Measurements from ENCODE around the gene OPA3.

The OPA3 gene

GRCh38 chr19:45587873-45588272, 3.3 kb upstream of the OPA3 start:
- Histone ChIP-seq H3K27ac (ENCODE audit: low read length, poor library complexity, severe bottlenecking) (no peak overlapping the region), H2BK15ac (ENCODE audit: low read depth, poor library complexity, severe bottlenecking) (no peak overlapping the region), H2AFZ (ENCODE audit: low read depth, low read length) (no peak overlapping the region), H3K4me2 (ENCODE audit: low read length, poor library complexity, severe bottlenecking) (no peak overlapping the region), H2AK5ac (ENCODE audit: low read length, severe bottlenecking) (no peak overlapping the region), H4K91ac (ENCODE audit: low read length) (no peak overlapping the region), H3K4ac (ENCODE audit: low read depth in 1 of 2, low read length in 2 of 2) (no peak overlapping the region), H4K8ac (ENCODE audit: low read length) (peak overlapping the region; percentile 8), H2BK12ac (ENCODE audit: low read length in 2 of 2) (no peak overlapping the region), H3K9me3 (ENCODE audit: control insufficient read depth, low read length) (no peaks in the 10 kb centered on the region), H3K27me3 (ENCODE audit: control insufficient read depth in 1 of 2, insufficient read depth in 1 of 2, low read length in 2 of 2) (peaks cover 17 to 24% of the 10 kb centered on the region in 2 experiments), H3K14ac (ENCODE audit: low read length in 2 of 2) (no peak overlapping the region), H3K4me1 (ENCODE audit: control insufficient read depth, insufficient read depth, low read depth, low read length) (peaks cover 5% of the 10 kb centered on the region), H3K79me1 (replicated peaks; ENCODE audit: low read length, poor library complexity, severe bottlenecking) (peaks cover 1% of the 10 kb centered on the region), H3K9ac (ENCODE audit: low read length) (no peak overlapping the region), H3K36me3 (ENCODE audit: control insufficient read depth in 1 of 2, insufficient read depth in 2 of 2, low read depth in 1 of 2, low read length in 2 of 2) (peaks cover 0 to 5% of the 10 kb centered on the region in 2 experiments), H2BK5ac (ENCODE audit: low read depth, low read length, poor library complexity, severe bottlenecking) (no peak overlapping the region), H3K4me3 (ENCODE audit: insufficient read depth in 1 of 2, low read depth in 1 of 2, low read length in 2 of 2) (no peak overlapping the region), H3K23ac (ENCODE audit: low read length in 2 of 2) (peak overlapping the region in 1 of 2 experiments; percentile 14), H2BK120ac (ENCODE audit: low read depth, low read length) (no peak overlapping the region), H3K18ac (ENCODE audit: low read depth in 1 of 2, low read length in 2 of 2) (no peak overlapping the region)
- DNase-seq = peak; percentile 38
- WGBS = 92% methylated on average over 3 of the region's 4 CpGs

GRCh38 chr19:45585158-45585577, 566 bp upstream of the OPA3 start:
- H3K14ac ChIP-seq (ENCODE audit: low read length in 2 of 2) = no peak overlapping the region
- no peaks in the 10 kb centered on the region for H3K9me3 ChIP-seq (ENCODE audit: control insufficient read depth, low read length)
- peak overlapping the region; percentile 26 for H2BK15ac ChIP-seq (ENCODE audit: low read depth, poor library complexity, severe bottlenecking)
- H2BK120ac ChIP-seq (ENCODE audit: low read depth, low read length) = no peak overlapping the region
- no peak overlapping the region for H3K23ac ChIP-seq (ENCODE audit: low read length in 2 of 2)
- peaks cover 10% of the 10 kb centered on the region for H3K79me1 ChIP-seq (replicated peaks; ENCODE audit: low read length, poor library complexity, severe bottlenecking)
- 36% methylated on average over 7 of the region's 7 CpGs for WGBS
- peak overlapping the region; percentile 98 for H3K9ac ChIP-seq (ENCODE audit: low read length)
- DNase-seq = no peak
- H4K8ac ChIP-seq (ENCODE audit: low read length) = peak overlapping the region; percentile 49
- peak overlapping the region; percentile 8 for H2AK5ac ChIP-seq (ENCODE audit: low read length, severe bottlenecking)
- peaks cover 7 to 9% of the 10 kb centered on the region in 2 experiments for H3K36me3 ChIP-seq (ENCODE audit: control insufficient read depth in 1 of 2, insufficient read depth in 2 of 2, low read depth in 1 of 2, low read length in 2 of 2)
- H3K4me1 ChIP-seq (ENCODE audit: control insufficient read depth, insufficient read depth, low read depth, low read length) = peaks cover 4% of the 10 kb centered on the region
- no peak overlapping the region for H2BK5ac ChIP-seq (ENCODE audit: low read depth, low read length, poor library complexity, severe bottlenecking)
- H3K4ac ChIP-seq (ENCODE audit: low read depth in 1 of 2, low read length in 2 of 2) = peak overlapping the region; percentile 14 to 85
- peak overlapping the region; percentile 7 for H2AFZ ChIP-seq (ENCODE audit: low read depth, low read length)
- no peak overlapping the region for H2BK12ac ChIP-seq (ENCODE audit: low read length in 2 of 2)
- H4K91ac ChIP-seq (ENCODE audit: low read length) = peak overlapping the region; percentile 18
- peak overlapping the region; percentile 23 to 71 for H3K18ac ChIP-seq (ENCODE audit: low read depth in 1 of 2, low read length in 2 of 2)
- peak overlapping the region; percentile 46 for H3K27ac ChIP-seq (ENCODE audit: low read length, poor library complexity, severe bottlenecking)
- peaks cover 0 to 3% of the 10 kb centered on the region in 2 experiments for H3K27me3 ChIP-seq (ENCODE audit: control insufficient read depth in 1 of 2, insufficient read depth in 1 of 2, low read length in 2 of 2)
- H3K4me2 ChIP-seq (ENCODE audit: low read length, poor library complexity, severe bottlenecking) = peak overlapping the region; percentile 64
- H3K4me3 ChIP-seq (ENCODE audit: insufficient read depth in 1 of 2, low read depth in 1 of 2, low read length in 2 of 2) = peak overlapping the region; percentile 26 to 98

- Histone ChIP-seq H3K9me3 (ENCODE audit: control insufficient read depth, low read length) (no peaks in the 10 kb centered on the region), H3K18ac (ENCODE audit: low read depth in 1 of 2, low read length in 2 of 2) (peak overlapping the region; percentile 73 to 85), H3K79me1 (replicated peaks; ENCODE audit: low read length, poor library complexity, severe bottlenecking) (peaks cover 14% of the 10 kb centered on the region), H3K9ac (ENCODE audit: low read length) (no peak overlapping the region), H2BK15ac (ENCODE audit: low read depth, poor library complexity, severe bottlenecking) (no peak overlapping the region), H2BK120ac (ENCODE audit: low read depth, low read length) (no peak overlapping the region), H3K27me3 (ENCODE audit: control insufficient read depth in 1 of 2, insufficient read depth in 1 of 2, low read length in 2 of 2) (no peaks in the 10 kb centered on the region), H2BK12ac (ENCODE audit: low read length in 2 of 2) (peak overlapping the region; percentile 73 to 75), H2BK5ac (ENCODE audit: low read depth, low read length, poor library complexity, severe bottlenecking) (no peak overlapping the region), H3K4me1 (ENCODE audit: control insufficient read depth, insufficient read depth, low read depth, low read length) (peaks cover 14% of the 10 kb centered on the region), H3K23ac (ENCODE audit: low read length in 2 of 2) (no peak overlapping the region), H3K4ac (ENCODE audit: low read depth in 1 of 2, low read length in 2 of 2) (peak overlapping the region; percentile 6 to 62), H4K8ac (ENCODE audit: low read length) (no peak overlapping the region), H2AK5ac (ENCODE audit: low read length, severe bottlenecking) (no peak overlapping the region), H3K36me3 (ENCODE audit: control insufficient read depth in 1 of 2, insufficient read depth in 2 of 2, low read depth in 1 of 2, low read length in 2 of 2) (peaks cover 7 to 9% of the 10 kb centered on the region in 2 experiments), H2AFZ (ENCODE audit: low read depth, low read length) (no peak overlapping the region), H4K91ac (ENCODE audit: low read length) (peak overlapping the region; percentile 79), H3K27ac (ENCODE audit: low read length, poor library complexity, severe bottlenecking) (no peak overlapping the region), H3K4me2 (ENCODE audit: low read length, poor library complexity, severe bottlenecking) (no peak overlapping the region), H3K4me3 (ENCODE audit: insufficient read depth in 1 of 2, low read depth in 1 of 2, low read length in 2 of 2) (no peak overlapping the region), H3K14ac (ENCODE audit: low read length in 2 of 2) (no peak overlapping the region)
- DNase-seq = peak; percentile 56
- 78% methylated on average over 7 of the region's 7 CpGs for WGBS
Measured at GRCh38 chr19:45581576-45581975, 3.0 kb downstream of the OPA3 start.

- Histone ChIP-seq H3K4me1 (ENCODE audit: control insufficient read depth, insufficient read depth, low read depth, low read length) (peaks cover 20% of the 10 kb centered on the region), H4K91ac (ENCODE audit: low read length) (no peak overlapping the region), H2AK5ac (ENCODE audit: low read length, severe bottlenecking) (peak overlapping the region; percentile 50), H2BK12ac (ENCODE audit: low read length in 2 of 2) (peak overlapping the region in 1 of 2 experiments; percentile 9), H3K14ac (ENCODE audit: low read length in 2 of 2) (peak overlapping the region in 1 of 2 experiments; percentile 35), H3K4ac (ENCODE audit: low read depth in 1 of 2, low read length in 2 of 2) (peak overlapping the region in 1 of 2 experiments; percentile 71), H2BK15ac (ENCODE audit: low read depth, poor library complexity, severe bottlenecking) (no peak overlapping the region), H3K9me3 (ENCODE audit: control insufficient read depth, low read length) (no peaks in the 10 kb centered on the region), H3K27me3 (ENCODE audit: control insufficient read depth in 1 of 2, insufficient read depth in 1 of 2, low read length in 2 of 2) (no peaks in the 10 kb centered on the region), H3K4me2 (ENCODE audit: low read length, poor library complexity, severe bottlenecking) (no peak overlapping the region), H3K4me3 (ENCODE audit: insufficient read depth in 1 of 2, low read depth in 1 of 2, low read length in 2 of 2) (no peak overlapping the region), H3K79me1 (replicated peaks; ENCODE audit: low read length, poor library complexity, severe bottlenecking) (peaks cover 22% of the 10 kb centered on the region), H3K36me3 (ENCODE audit: control insufficient read depth in 1 of 2, insufficient read depth in 2 of 2, low read depth in 1 of 2, low read length in 2 of 2) (peaks cover 7 to 14% of the 10 kb centered on the region in 2 experiments), H2BK5ac (ENCODE audit: low read depth, low read length, poor library complexity, severe bottlenecking) (no peak overlapping the region), H3K27ac (ENCODE audit: low read length, poor library complexity, severe bottlenecking) (peak overlapping the region; percentile 6), H3K9ac (ENCODE audit: low read length) (peak overlapping the region; percentile 64), H3K18ac (ENCODE audit: low read depth in 1 of 2, low read length in 2 of 2) (peak overlapping the region; percentile 11 to 40), H3K23ac (ENCODE audit: low read length in 2 of 2) (no peak overlapping the region), H2BK120ac (ENCODE audit: low read depth, low read length) (no peak overlapping the region), H2AFZ (ENCODE audit: low read depth, low read length) (no peak overlapping the region), H4K8ac (ENCODE audit: low read length) (peak overlapping the region; percentile 10)
- no peak for DNase-seq
- WGBS = 94% methylated on average over 5 of the region's 5 CpGs
Measured at GRCh38 chr19:45578861-45579260, 5.7 kb downstream of the OPA3 start.
